Measurements from ENCODE around the gene ATP10A. TPM values are rescaled to one million over a fixed set of nuclear protein-coding genes. Genes with fewer than 3 reads are reported as not detected.

Gene ATP10A
- total and polyA plus RNA-seq, 12 donors = 0.67 to 31.8 (median 16.1) TPM

- 82 to 89% (median 85%) methylated on average over 15 of the region's 15 CpGs for WGBS, 4 donors
- H3K36me3 ChIP-seq (replicated peaks in 1 of 2) = no peaks in the 10 kb centered on the region
- no peaks in the 10 kb centered on the region for H3K27me3 ChIP-seq
- H3K9me3 ChIP-seq (replicated peaks in 1 of 3) = no peaks in the 10 kb centered on the region
- H3K27ac ChIP-seq = no peak overlapping the region
- intact Hi-C loops (cut with DNase I) = no loop called here
- DNase-seq = peak in 2 of 7 donors; percentile 4 to 15
- no peak for TF ChIP-seq CTCF (IDR thresholded peaks at IDR 0.05)
- no peak for TF ChIP-seq POLR2A (IDR thresholded peaks at IDR 0.05)
- H3K4me3 ChIP-seq = no peak overlapping the region
- no peaks in the 10 kb centered on the region for H3K4me1 ChIP-seq (replicated peaks in 1 of 2)
Observed at GRCh38 chr15:25728816-25729215, 134.3 kb downstream of the ATP10A start.

GRCh38 chr15:25727867-25728600 lies 135.1 kb downstream of the ATP10A start:
- peak in 2 of 7 donors; percentile 6 to 18 for DNase-seq
- H3K27me3 ChIP-seq = no peaks in the 10 kb centered on the region
- H3K27ac ChIP-seq = no peak overlapping the region
- TF ChIP-seq CTCF (IDR thresholded peaks at IDR 0.05) = no peak
- TF ChIP-seq POLR2A (IDR thresholded peaks at IDR 0.05) = no peak
- no peak overlapping the region for H3K4me3 ChIP-seq
- intact Hi-C loops (cut with DNase I) = no loop called here
- no peaks in the 10 kb centered on the region for H3K36me3 ChIP-seq (replicated peaks in 1 of 2)
- H3K9me3 ChIP-seq (replicated peaks in 1 of 3) = no peaks in the 10 kb centered on the region
- 82 to 87% (median 84%) methylated on average over 14 to 18 of the region's 18 CpGs for WGBS, 4 donors
- no peaks in the 10 kb centered on the region for H3K4me1 ChIP-seq (replicated peaks in 1 of 2)

GRCh38 chr15:25727116-25727515 lies 136.0 kb downstream of the ATP10A start:
- H3K9me3 ChIP-seq (replicated peaks in 1 of 3) = no peaks in the 10 kb centered on the region
- no peaks in the 10 kb centered on the region for H3K27me3 ChIP-seq
- no peak overlapping the region for H3K27ac ChIP-seq
- DNase-seq = peak in 3 of 7 donors; percentile 11 to 46 (median 13)
- TF ChIP-seq POLR2A (IDR thresholded peaks at IDR 0.05) (no peak), CTCF (IDR thresholded peaks at IDR 0.05) (no peak)
- H3K4me1 ChIP-seq (replicated peaks in 1 of 2) = no peaks in the 10 kb centered on the region
- WGBS, 4 donors = 90 to 97% (median 94%) methylated on average over 11 to 15 of the region's 15 CpGs
- no peak overlapping the region for H3K4me3 ChIP-seq
- intact Hi-C loops (cut with DNase I) = no loop called here
- no peaks in the 10 kb centered on the region for H3K36me3 ChIP-seq (replicated peaks in 1 of 2)

DNA sequence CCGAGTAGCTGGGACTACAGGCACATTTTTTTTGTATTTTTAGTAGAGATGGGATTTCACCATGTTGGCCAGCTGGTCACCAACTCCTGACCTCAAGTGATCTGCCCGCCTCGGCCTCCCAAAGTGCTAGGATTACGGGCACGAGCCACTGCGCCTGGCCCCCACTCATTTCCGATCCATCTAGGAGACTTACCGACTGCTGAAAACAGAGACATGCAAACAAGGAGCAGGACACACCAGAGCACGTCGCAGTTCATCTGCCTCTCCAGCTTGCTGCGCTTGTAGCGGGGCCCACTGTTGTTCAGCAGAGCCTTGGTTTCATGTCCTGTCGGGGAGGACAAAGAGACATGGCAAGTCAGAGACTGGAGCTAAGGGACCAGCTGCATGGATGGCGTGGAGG lies 137.4 kb downstream of the ATP10A start:
- no peaks in the 10 kb centered on the region for H3K9me3 ChIP-seq (replicated peaks in 1 of 3)
- DNase-seq = peak in 3 of 7 donors; percentile 7 to 34 (median 11)
- H3K36me3 ChIP-seq (replicated peaks in 1 of 2) = no peaks in the 10 kb centered on the region
- H3K27ac ChIP-seq = no peak overlapping the region
- 94 to 97% (median 95%) methylated on average over 14 of the region's 14 CpGs for WGBS, 4 donors
- H3K4me3 ChIP-seq = no peak overlapping the region
- H3K4me1 ChIP-seq (replicated peaks in 1 of 2) = no peaks in the 10 kb centered on the region
- TF ChIP-seq CTCF (IDR thresholded peaks at IDR 0.05) (no peak), POLR2A (IDR thresholded peaks at IDR 0.05) (no peak)
- intact Hi-C loops (cut with DNase I) = no loop called here
- H3K27me3 ChIP-seq = no peaks in the 10 kb centered on the region

Data from adrenal gland (tissue), 12 donors.